Measurements from ENCODE around the gene POP7.

POP7 gene

DNA sequence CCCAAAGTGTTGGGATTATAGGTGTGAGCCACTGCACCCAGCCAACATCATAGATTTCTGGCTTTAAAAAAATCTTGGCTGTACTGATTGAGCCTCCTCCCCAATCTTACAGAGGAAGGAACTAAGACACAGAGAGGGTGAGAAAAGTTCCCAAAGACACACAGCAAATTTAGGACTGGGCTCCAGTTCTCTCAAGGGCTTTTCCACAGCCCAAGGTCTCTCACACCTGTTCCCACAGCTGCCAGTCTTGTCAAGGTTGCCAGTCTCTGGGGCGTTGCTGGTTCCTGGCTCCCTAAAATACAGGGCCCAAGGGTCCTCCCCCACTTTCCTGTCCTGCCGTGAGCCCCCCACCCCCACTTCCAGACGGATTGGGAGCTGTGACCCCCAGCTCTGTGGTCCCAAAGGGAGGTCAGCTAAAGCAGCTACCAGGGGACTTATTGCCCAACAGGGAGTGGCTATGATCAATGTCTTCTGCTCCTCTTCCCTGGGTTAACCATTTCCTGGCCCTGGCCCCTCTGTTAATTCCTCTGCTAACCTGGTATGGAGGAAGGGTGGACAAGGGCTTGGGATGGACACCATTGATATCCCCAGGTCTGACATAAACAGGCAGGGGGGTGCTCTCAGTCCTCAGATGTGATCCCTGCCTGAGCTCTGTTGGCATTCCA is 24.3 kb downstream of the POP7 start:
- H3K79me2 ChIP-seq, result no peaks in the 10 kb centered on the region
- no peak overlapping the region for H3K4me2 ChIP-seq (ENCODE audit: low read length)
- H3K4me1 ChIP-seq, result no peaks in the 10 kb centered on the region
- no peak overlapping the region for H3K4me3 ChIP-seq (ENCODE audit: low read depth, low read length)
- H3K9me3 ChIP-seq (ENCODE audit: control insufficient read depth, low read length), result no peaks in the 10 kb centered on the region
- H3K27me3 ChIP-seq (ENCODE audit: control insufficient read depth, insufficient read depth, low read length), result no peaks in the 10 kb centered on the region
- H3K36me3 ChIP-seq (ENCODE audit: control insufficient read depth, insufficient read depth, low read length), result no peaks in the 10 kb centered on the region
- H3K9ac ChIP-seq, result no peak overlapping the region
- H3K27ac ChIP-seq, result no peak overlapping the region
- no peak for TF ChIP-seq CTCF (IDR thresholded peaks at IDR 0.05)
- H2AFZ ChIP-seq, result no peak overlapping the region

DNA sequence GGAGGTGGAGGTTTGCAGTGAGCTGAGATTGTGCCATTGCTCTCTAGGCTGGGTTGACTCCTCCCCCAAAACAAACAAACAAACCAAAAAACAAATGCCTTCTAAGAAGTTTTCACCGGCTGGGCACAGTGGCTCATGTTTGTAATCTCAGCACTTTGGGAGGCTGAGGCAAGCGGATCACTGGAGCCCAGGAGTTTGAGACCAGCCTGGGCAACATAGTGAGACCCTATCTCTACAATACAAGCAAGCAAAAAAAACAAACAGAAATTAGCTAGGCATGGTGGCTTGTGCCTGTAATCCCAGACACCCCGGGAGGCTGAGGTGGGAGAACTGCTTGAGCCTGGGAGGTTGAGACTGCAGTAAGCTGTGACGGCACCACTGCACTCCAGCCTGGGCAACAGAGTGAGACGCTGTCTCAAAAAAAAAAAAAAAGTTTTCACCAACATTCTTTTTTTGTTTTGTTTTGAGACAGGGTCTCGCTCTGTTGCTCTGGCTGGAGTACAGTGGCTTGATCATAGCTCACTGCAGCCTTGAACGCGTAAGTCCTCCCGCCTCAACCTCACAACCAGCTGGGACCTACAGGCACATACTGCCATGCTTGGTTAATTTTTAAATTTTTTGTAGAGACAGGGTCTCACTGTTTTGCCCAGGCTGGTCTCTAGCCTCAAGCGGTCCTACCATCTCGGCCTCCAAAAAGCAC is 26.2 kb downstream of the POP7 start:
- no peaks in the 10 kb centered on the region for H3K9me3 ChIP-seq (ENCODE audit: control insufficient read depth, low read length)
- H3K4me3 ChIP-seq (ENCODE audit: low read depth, low read length), result no peak overlapping the region
- H3K27me3 ChIP-seq (ENCODE audit: control insufficient read depth, insufficient read depth, low read length), result no peaks in the 10 kb centered on the region
- no peak overlapping the region for H3K4me2 ChIP-seq (ENCODE audit: low read length)
- no peaks in the 10 kb centered on the region for H3K79me2 ChIP-seq
- no peak for TF ChIP-seq CTCF (IDR thresholded peaks at IDR 0.05)
- H2AFZ ChIP-seq, result no peak overlapping the region
- H3K36me3 ChIP-seq (ENCODE audit: control insufficient read depth, insufficient read depth, low read length), result no peaks in the 10 kb centered on the region
- no peak overlapping the region for H3K27ac ChIP-seq
- H3K9ac ChIP-seq, result no peak overlapping the region
- H3K4me1 ChIP-seq, result no peaks in the 10 kb centered on the region

GRCh38 chr7:100735730-100736129 is 29.8 kb downstream of the POP7 start:
- Histone ChIP-seq H2AFZ (no peak overlapping the region), H3K4me3 (ENCODE audit: low read depth, low read length) (no peak overlapping the region), H3K79me2 (no peaks in the 10 kb centered on the region), H3K4me1 (no peaks in the 10 kb centered on the region), H3K4me2 (ENCODE audit: low read length) (no peak overlapping the region), H3K9me3 (ENCODE audit: control insufficient read depth, low read length) (no peaks in the 10 kb centered on the region), H3K36me3 (ENCODE audit: control insufficient read depth, insufficient read depth, low read length) (no peaks in the 10 kb centered on the region), H3K27me3 (ENCODE audit: control insufficient read depth, insufficient read depth, low read length) (no peaks in the 10 kb centered on the region), H3K9ac (no peak overlapping the region), H3K27ac (no peak overlapping the region)
- no peak for TF ChIP-seq CTCF (IDR thresholded peaks at IDR 0.05)

DNA sequence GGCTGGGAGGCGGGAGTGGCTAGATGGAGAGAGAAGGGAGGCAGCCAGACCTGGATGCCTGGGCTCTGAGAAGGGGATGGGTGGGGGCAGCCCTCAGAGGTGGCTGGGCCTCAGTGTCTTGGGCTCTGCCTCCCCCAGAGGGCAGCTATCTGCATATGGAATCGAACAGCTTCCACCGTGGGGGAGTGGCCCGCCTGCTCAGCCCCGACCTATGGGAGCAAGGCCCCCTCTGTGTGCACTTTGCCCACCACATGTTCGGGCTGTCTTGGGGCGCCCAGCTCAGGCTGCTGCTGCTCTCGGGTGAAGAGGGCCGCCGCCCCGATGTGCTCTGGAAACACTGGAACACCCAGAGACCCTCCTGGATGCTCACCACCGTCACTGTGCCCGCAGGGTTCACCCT is 30.8 kb downstream of the POP7 start:
- H3K4me3 ChIP-seq (ENCODE audit: low read depth, low read length), result no peak overlapping the region
- H3K4me1 ChIP-seq, result no peaks in the 10 kb centered on the region
- H3K36me3 ChIP-seq (ENCODE audit: control insufficient read depth, insufficient read depth, low read length), result no peaks in the 10 kb centered on the region
- H3K9ac ChIP-seq, result no peak overlapping the region
- H3K27me3 ChIP-seq (ENCODE audit: control insufficient read depth, insufficient read depth, low read length), result no peaks in the 10 kb centered on the region
- no peak overlapping the region for H3K27ac ChIP-seq
- H3K9me3 ChIP-seq (ENCODE audit: control insufficient read depth, low read length), result no peaks in the 10 kb centered on the region
- no peak overlapping the region for H3K4me2 ChIP-seq (ENCODE audit: low read length)
- no peak overlapping the region for H2AFZ ChIP-seq
- no peak for TF ChIP-seq CTCF (IDR thresholded peaks at IDR 0.05)
- no peaks in the 10 kb centered on the region for H3K79me2 ChIP-seq

- H3K9me3 ChIP-seq (ENCODE audit: control insufficient read depth, low read length), result no peaks in the 10 kb centered on the region
- H3K4me1 ChIP-seq, result no peaks in the 10 kb centered on the region
- no peak overlapping the region for H3K27ac ChIP-seq
- no peaks in the 10 kb centered on the region for H3K36me3 ChIP-seq (ENCODE audit: control insufficient read depth, insufficient read depth, low read length)
- no peak overlapping the region for H3K4me2 ChIP-seq (ENCODE audit: low read length)
- H3K79me2 ChIP-seq, result no peaks in the 10 kb centered on the region
- no peak overlapping the region for H3K9ac ChIP-seq
- no peak overlapping the region for H2AFZ ChIP-seq
- no peaks in the 10 kb centered on the region for H3K27me3 ChIP-seq (ENCODE audit: control insufficient read depth, insufficient read depth, low read length)
- TF ChIP-seq CTCF (IDR thresholded peaks at IDR 0.05), result no peak
- no peak overlapping the region for H3K4me3 ChIP-seq (ENCODE audit: low read depth, low read length)
These were observed 34.0 kb downstream of the POP7 start for GRCh38 chr7:100739934-100740333.

Measured in parathyroid adenoma (tissue), 2 donors.